ENCODE data around the gene WRNIP1. TPM values are rescaled to one million over a fixed set of nuclear protein-coding genes. Genes with fewer than 3 reads are reported as not detected.
"Not testable (repeated sequence)": the region's sequence is repeated elsewhere in the genome, so short reads cannot be mapped to it uniquely, and the experiment has no call there.

Gene WRNIP1
- total and polyA plus RNA-seq, 2 of the 13 experiments (the other 11 are each of a cell fraction or from before 2014, with no cell fraction given), result 77.7 to 90.3 TPM

DNA sequence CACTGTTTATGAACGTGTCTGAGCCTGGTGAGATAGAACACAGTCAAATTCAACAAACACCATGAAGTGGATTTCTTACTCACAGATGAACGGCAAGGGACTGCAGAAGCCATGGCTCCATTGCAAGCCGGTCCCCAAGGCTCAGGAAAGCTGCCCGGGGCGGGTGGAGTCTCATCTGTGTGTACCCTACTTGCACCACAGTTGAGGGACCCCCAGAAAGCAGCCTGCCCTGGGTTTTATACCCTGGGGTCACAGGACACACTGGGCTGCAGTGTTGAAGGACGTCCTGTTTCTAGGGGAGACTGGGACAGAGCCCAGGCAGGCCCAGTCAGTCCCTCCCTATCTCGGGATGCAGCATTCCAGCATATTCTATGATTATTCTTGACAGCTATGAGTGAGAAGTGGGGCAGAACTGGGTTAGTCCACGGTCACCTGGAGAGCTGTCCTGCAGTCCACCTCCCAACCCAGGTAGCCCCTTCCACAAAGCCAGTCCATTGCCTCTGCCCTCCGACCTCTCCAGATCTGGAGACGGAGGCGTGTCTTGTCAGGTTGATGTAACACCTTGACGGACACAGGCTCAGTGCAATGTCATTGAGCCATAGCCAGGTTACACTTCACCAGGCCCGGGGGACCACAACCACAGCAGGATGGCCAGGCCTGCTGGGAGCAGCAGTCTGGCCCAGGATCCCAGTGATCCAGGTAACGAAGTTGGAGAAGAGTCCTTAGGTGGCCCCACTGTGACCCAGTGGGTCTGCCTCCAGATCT is 35.5 kb downstream of the WRNIP1 start (continued):
- TF ChIP-seq CEBPG (CRISPR knock-in tag; IDR thresholded peaks at IDR 0.05) (no peak), SNAPC2 (CRISPR knock-in tag; IDR thresholded peaks at IDR 0.05) (no peak), RCOR2 (CRISPR knock-in tag; IDR thresholded peaks at IDR 0.05) (no peak), ZNF674 (CRISPR knock-in tag; IDR thresholded peaks at IDR 0.05; ENCODE audit: low read depth) (no peak), SRSF1 (optimal IDR thresholded peaks at IDR 0.05; ENCODE audit: low read depth, low read length) (no peak), SCMH1 (CRISPR knock-in tag; IDR thresholded peaks at IDR 0.05; ENCODE audit: borderline replicate concordance) (no peak)
- TF ChIP-seq, protein P1, sequence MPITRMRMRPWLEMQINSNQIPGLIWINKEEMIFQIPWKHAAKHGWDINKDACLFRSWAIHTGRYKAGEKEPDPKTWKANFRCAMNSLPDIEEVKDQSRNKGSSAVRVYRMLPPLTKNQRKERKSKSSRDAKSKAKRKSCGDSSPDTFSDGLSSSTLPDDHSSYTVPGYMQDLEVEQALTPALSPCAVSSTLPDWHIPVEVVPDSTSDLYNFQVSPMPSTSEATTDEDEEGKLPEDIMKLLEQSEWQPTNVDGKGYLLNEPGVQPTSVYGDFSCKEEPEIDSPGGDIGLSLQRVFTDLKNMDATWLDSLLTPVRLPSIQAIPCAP (CRISPR knock-in tag; IDR thresholded peaks at IDR 0.05; ENCODE audit: low read depth), result no peak
- TF ChIP-seq, protein P2, sequence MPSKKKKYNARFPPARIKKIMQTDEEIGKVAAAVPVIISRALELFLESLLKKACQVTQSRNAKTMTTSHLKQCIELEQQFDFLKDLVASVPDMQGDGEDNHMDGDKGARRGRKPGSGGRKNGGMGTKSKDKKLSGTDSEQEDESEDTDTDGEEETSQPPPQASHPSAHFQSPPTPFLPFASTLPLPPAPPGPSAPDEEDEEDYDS (CRISPR knock-in tag; IDR thresholded peaks at IDR 0.05), result no peak
- TF ChIP-seq, protein P3, sequence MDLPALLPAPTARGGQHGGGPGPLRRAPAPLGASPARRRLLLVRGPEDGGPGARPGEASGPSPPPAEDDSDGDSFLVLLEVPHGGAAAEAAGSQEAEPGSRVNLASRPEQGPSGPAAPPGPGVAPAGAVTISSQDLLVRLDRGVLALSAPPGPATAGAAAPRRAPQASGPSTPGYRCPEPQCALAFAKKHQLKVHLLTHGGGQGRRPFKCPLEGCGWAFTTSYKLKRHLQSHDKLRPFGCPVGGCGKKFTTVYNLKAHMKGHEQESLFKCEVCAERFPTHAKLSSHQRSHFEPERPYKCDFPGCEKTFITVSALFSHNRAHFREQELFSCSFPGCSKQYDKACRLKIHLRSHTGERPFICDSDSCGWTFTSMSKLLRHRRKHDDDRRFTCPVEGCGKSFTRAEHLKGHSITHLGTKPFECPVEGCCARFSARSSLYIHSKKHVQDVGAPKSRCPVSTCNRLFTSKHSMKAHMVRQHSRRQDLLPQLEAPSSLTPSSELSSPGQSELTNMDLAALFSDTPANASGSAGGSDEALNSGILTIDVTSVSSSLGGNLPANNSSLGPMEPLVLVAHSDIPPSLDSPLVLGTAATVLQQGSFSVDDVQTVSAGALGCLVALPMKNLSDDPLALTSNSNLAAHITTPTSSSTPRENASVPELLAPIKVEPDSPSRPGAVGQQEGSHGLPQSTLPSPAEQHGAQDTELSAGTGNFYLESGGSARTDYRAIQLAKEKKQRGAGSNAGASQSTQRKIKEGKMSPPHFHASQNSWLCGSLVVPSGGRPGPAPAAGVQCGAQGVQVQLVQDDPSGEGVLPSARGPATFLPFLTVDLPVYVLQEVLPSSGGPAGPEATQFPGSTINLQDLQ (CRISPR knock-in tag; IDR thresholded peaks at IDR 0.05), result no peak
- TF ChIP-seq, protein P4, sequence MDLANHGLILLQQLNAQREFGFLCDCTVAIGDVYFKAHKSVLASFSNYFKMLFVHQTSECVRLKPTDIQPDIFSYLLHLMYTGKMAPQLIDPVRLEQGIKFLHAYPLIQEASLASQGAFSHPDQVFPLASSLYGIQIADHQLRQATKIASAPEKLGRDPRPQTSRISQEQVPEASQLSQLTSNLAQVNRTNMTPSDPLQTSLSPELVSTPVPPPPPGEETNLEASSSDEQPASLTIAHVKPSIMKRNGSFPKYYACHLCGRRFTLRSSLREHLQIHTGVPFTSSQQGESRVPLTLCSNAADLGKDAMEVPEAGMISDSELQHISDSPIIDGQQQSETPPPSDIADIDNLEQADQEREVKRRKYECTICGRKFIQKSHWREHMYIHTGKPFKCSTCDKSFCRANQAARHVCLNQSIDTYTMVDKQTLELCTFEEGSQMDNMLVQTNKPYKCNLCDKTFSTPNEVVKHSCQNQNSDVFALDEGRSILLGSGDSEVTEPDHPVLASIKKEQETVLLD (CRISPR knock-in tag; IDR thresholded peaks at IDR 0.05; ENCODE audit: low read depth), result no peak

DNA sequence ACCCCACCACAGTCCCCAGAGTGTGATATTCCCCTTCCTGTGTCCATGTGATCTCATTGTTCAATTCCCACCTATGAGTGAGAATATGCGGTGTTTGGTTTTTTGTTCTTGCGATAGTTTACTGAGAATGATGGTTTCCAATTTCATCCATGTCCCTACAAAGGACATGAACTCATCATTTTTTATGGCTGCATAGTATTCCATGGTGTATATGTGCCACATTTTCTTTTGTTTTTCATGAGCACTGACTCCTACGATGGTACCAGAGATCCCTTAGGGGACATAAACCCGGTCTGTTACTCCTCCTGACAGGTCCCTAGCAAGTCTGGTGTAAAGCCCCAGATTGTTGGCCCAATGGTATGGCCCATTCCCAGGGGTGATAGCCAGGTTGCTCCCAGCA is 36.5 kb downstream of the WRNIP1 start:
- 74% methylated on average over 3 of the region's 4 CpGs for WGBS (ENCODE audit: low lambda C conversion rate)
- H3K9me3 ChIP-seq (ENCODE audit: low read length); CTCF ChIA-PET (ENCODE audit: low intra/inter-chr PET ratio, low total read pairs); H3K79me2 ChIP-seq (ENCODE audit: insufficient read depth, low read length); H2AFZ ChIP-seq (ENCODE audit: low read length); FAIRE-seq; H4K20me1 ChIP-seq (ENCODE audit: insufficient read depth, low read length); H3K36me3 ChIP-seq (replicated peaks in 1 of 2; ENCODE audit: control insufficient read depth in 1 of 2, insufficient read depth in 2 of 2, low read length in 2 of 2); H3K9ac ChIP-seq (ENCODE audit: insufficient read depth, low read depth, low read length); in situ Hi-C loops (cut with HindIII; ENCODE audit: extremely low pct_ligation_motif_present, low pct_unique_long_range_greater_than_20kb); H3K27ac ChIP-seq (ENCODE audit: extremely low read length, insufficient read depth, low read length); H3K4me3 ChIP-seq (replicated peaks in 1 of 3; ENCODE audit: insufficient read depth in 1 of 3, low read depth in 2 of 3, low read length in 3 of 3); H3K27me3 ChIP-seq (ENCODE audit: control insufficient read depth in 1 of 2, insufficient read depth in 2 of 2, low read length in 2 of 2); intact Hi-C loops (cut with micrococcal nuclease; ENCODE audit: unreplicated experiment); BruUV-seq (replicated peaks); DNase-seq (ENCODE audit: low spot score); POLR2A ChIA-PET; ATAC-seq; H3K4me2 ChIP-seq (ENCODE audit: low read depth, low read length): not testable (repeated sequence)
- H3K4me1 ChIP-seq (ENCODE audit: insufficient read depth, low read length), result peaks cover 23% of the 10 kb centered on the region

Measured in HepG2 (cell line).